Upper lobe of left lung (tissue), 6 donors: ENCODE measurements around the gene DIP2A. TPM values are rescaled to one million over a fixed set of nuclear protein-coding genes. Genes with fewer than 3 reads are reported as not detected.

Experiments
- ATAC-seq, 2 donors: fragments of 200-7000 bp; cut with Tn5 transposase; one replicate each; pipeline ENCODE4 v1.9.1; 2022; ENCODE audit warnings: mild to moderate bottlenecking in 2 of 2, moderate library complexity in 2 of 2; ENCODE audit not compliant: low FRiP score in 2 of 2
- DNase-seq, 2 donors: peaks; one replicate each; pipeline ENCODE4 v3.0.0-alpha.2; 2019 to 2020
- H3K27ac ChIP-seq, 4 donors: fragments of 200-600 bp; sonication (generic); one replicate each; pipeline ENCODE4 v1.5.1; 2016 to 2019
- H3K27me3 ChIP-seq, 4 donors: fragments of 200-600 bp; sonication (generic); one replicate each; pipeline ENCODE4 v1.5.1; 2017 to 2019
- H3K36me3 ChIP-seq, 4 donors: fragments of 200-600 bp; sonication (generic); one replicate each; pipeline ENCODE4 v1.5.1; 2016 to 2019
- H3K4me1 ChIP-seq, 4 donors: fragments of 200-600 bp; sonication (generic); one replicate each; pipeline ENCODE4 v1.5.1; 2018 to 2019
- H3K4me3 ChIP-seq, 4 donors: fragments of 200-600 bp; sonication (generic); one replicate each; pipeline ENCODE4 v1.5.1; 2017 to 2019; ENCODE audit warnings: mild to moderate bottlenecking in 2 of 4, moderate library complexity in 1 of 4
- H3K9me3 ChIP-seq, 4 donors: fragments of 200-600 bp; sonication (generic); one replicate each; pipeline ENCODE4 v1.5.1; 2018 to 2019
- CTCF ChIP-seq, 6 experiments: fragments of 450-650 bp in 4 of 6; fragments of 200-600 bp in 2 of 6; sonication (generic) in 2 of 6; IDR thresholded peaks; one replicate each; pipeline ENCODE4 v1.5.1; 2016 to 2019; ENCODE audit warnings: antibody characterized with exemption in 6 of 6
- EP300 ChIP-seq, 4 donors: sonication (generic); formaldehyde crosslinking; IDR thresholded peaks; one replicate each; pipeline ENCODE4 v1.5.1; 2017; ENCODE audit warnings: antibody characterized with exemption in 4 of 4, control low read depth in 2 of 4
- POLR2A ChIP-seq, 4 donors: fragments of 450-650 bp; IDR thresholded peaks; one replicate each; pipeline ENCODE4 v1.5.1; 2016 to 2017; ENCODE audit warnings: antibody characterized with exemption in 4 of 4, mild to moderate bottlenecking in 2 of 4
- POLR2AphosphoS5 ChIP-seq, 2 donors: sonication (generic); formaldehyde crosslinking; IDR thresholded peaks; one replicate each; pipeline ENCODE4 v1.5.1; 2017; ENCODE audit warnings: antibody characterized with exemption in 2 of 2
- WGBS, 2 donors: methylation state at CpG; one replicate each; pipeline ENCODE4 v1.1.5; 2017 to 2018; 5-methylcytosine and 5-hydroxymethylcytosine counted together
- total RNA-seq, 6 donors: library from RNA; depleted of rRNA in 4 of 6; stranded (reverse); fragments of >200 nt in 4 of 6; gene quantifications; one replicate each; pipeline versions ENCODE4 v1.1.0 to v1.2.1, GENCODE V29; 2016 to 2021
- donor health status: DM: no; HTN: no; CAD: no; lungs with moderate emphysema.
- donor health status: DM: no; HTN: yes; CAD: no; lungs with severe emphysema.

DIP2A gene
- total RNA-seq, 6 donors from 2014 or later, result 22.6 to 144 (median 43.0) TPM

GRCh38 chr21:46564391-46564790 is 105.7 kb downstream of the DIP2A start:
- DNase-seq (no peak), ATAC-seq (no peak)
- H3K4me1 ChIP-seq, result peaks cover 0 to 4% (median 2%) of the 10 kb centered on the region in 4 donors
- no peak overlapping the region for H3K4me3 ChIP-seq
- no peak for TF ChIP-seq EP300 (IDR thresholded peaks at IDR 0.05)
- no peak for TF ChIP-seq POLR2AphosphoS5 (IDR thresholded peaks at IDR 0.05)
- no peak for TF ChIP-seq CTCF (IDR thresholded peaks at IDR 0.05)
- no peak for TF ChIP-seq POLR2A (IDR thresholded peaks at IDR 0.05)
- WGBS, 2 donors, result 93% methylated on average over 10 of the region's 10 CpGs
- peaks cover 7 to 93% (median 75%) of the 10 kb centered on the region in 4 donors for H3K36me3 ChIP-seq
- no peaks in the 10 kb centered on the region for H3K27me3 ChIP-seq
- no peak overlapping the region for H3K27ac ChIP-seq
- H3K9me3 ChIP-seq, result no peaks in the 10 kb centered on the region

- Histone ChIP-seq H3K27ac (no peak overlapping the region), H3K9me3 (peaks cover 0 to 5% (median under 1%) of the 10 kb centered on the region in 4 donors), H3K27me3 (no peaks in the 10 kb centered on the region), H3K4me1 (no peaks in the 10 kb centered on the region), H3K4me3 (no peak overlapping the region), H3K36me3 (peaks cover 3 to 78% (median 66%) of the 10 kb centered on the region in 4 donors)
- TF ChIP-seq CTCF (IDR thresholded peaks at IDR 0.05) (no peak), EP300 (IDR thresholded peaks at IDR 0.05) (no peak), POLR2AphosphoS5 (IDR thresholded peaks at IDR 0.05) (no peak), POLR2A (IDR thresholded peaks at IDR 0.05) (no peak)
- WGBS, 2 donors, result 92 to 93% methylated on average over 11 to 12 of the region's 15 CpGs
- DNase-seq, result peak in 1 of 2 donors; percentile 52
- no peak for ATAC-seq
These were observed 108.7 kb downstream of the DIP2A start for GRCh38 chr21:46567348-46567747.

GRCh38 chr21:46568562-46568961 is 109.9 kb downstream of the DIP2A start:
- Histone ChIP-seq H3K4me3 (no peak overlapping the region), H3K9me3 (peaks cover 0 to 5% (median 1%) of the 10 kb centered on the region in 4 donors), H3K36me3 (peaks cover 3 to 71% (median 57%) of the 10 kb centered on the region in 4 donors), H3K27me3 (no peaks in the 10 kb centered on the region), H3K4me1 (no peaks in the 10 kb centered on the region), H3K27ac (no peak overlapping the region)
- no peak for DNase-seq
- no peak for TF ChIP-seq EP300 (IDR thresholded peaks at IDR 0.05)
- TF ChIP-seq CTCF (IDR thresholded peaks at IDR 0.05), result no peak
- TF ChIP-seq POLR2AphosphoS5 (IDR thresholded peaks at IDR 0.05), result no peak
- no peak for TF ChIP-seq POLR2A (IDR thresholded peaks at IDR 0.05)
- ATAC-seq, result no peak
- 95 to 97% methylated on average over 4 of the region's 4 CpGs for WGBS, 2 donors

- 90 to 100% methylated on average over 1 of the region's 1 CpG for WGBS, 2 donors
- Histone ChIP-seq H3K9me3 (peaks cover 0 to 5% (median 1%) of the 10 kb centered on the region in 4 donors), H3K36me3 (peaks cover 3 to 66% (median 52%) of the 10 kb centered on the region in 4 donors), H3K27me3 (no peaks in the 10 kb centered on the region), H3K27ac (no peak overlapping the region), H3K4me1 (no peaks in the 10 kb centered on the region), H3K4me3 (no peak overlapping the region)
- TF ChIP-seq POLR2AphosphoS5 (IDR thresholded peaks at IDR 0.05), result no peak
- TF ChIP-seq EP300 (IDR thresholded peaks at IDR 0.05), result no peak
- TF ChIP-seq CTCF (IDR thresholded peaks at IDR 0.05), result no peak
- TF ChIP-seq POLR2A (IDR thresholded peaks at IDR 0.05), result no peak
- no peak for DNase-seq
- ATAC-seq, result no peak
These were observed 110.4 kb downstream of the DIP2A start for GRCh38 chr21:46569081-46569480.

GRCh38 chr21:46570119-46570518 is 111.4 kb downstream of the DIP2A start:
- TF ChIP-seq CTCF (IDR thresholded peaks at IDR 0.05) (no peak), EP300 (IDR thresholded peaks at IDR 0.05) (no peak), POLR2A (IDR thresholded peaks at IDR 0.05) (no peak), POLR2AphosphoS5 (IDR thresholded peaks at IDR 0.05) (no peak)
- DNase-seq (no peak), ATAC-seq (no peak)
- H3K4me3 ChIP-seq, result no peak overlapping the region
- WGBS, 2 donors, result 78 to 83% methylated on average over 2 of the region's 2 CpGs
- H3K27me3 ChIP-seq, result no peaks in the 10 kb centered on the region
- no peaks in the 10 kb centered on the region for H3K4me1 ChIP-seq
- H3K36me3 ChIP-seq, result peaks cover 3 to 56% (median 46%) of the 10 kb centered on the region in 4 donors
- peaks cover 0 to 5% (median 1%) of the 10 kb centered on the region in 4 donors for H3K9me3 ChIP-seq
- no peak overlapping the region for H3K27ac ChIP-seq
